Measurements from ENCODE around the gene AKR1C4. TPM values are rescaled to one million over a fixed set of nuclear protein-coding genes. Genes with fewer than 3 reads are reported as not detected.
A peak's percentile ranks its signal among the peaks of the same experiment; 100 is the strongest.

AKR1C4 gene
- total RNA-seq = not detected
- polyA plus RNA-seq (ENCODE audit: insufficient read depth, low read depth, low replicate concordance) = not detected
- long read RNA-seq, donor 1 = 0 reads
- long read RNA-seq, donor 2 = 0 reads
- long read RNA-seq, donor 3 = 0 reads
- long read RNA-seq, donor 4 = 0 reads
- long read RNA-seq, donor 5 = 0 reads
- long read RNA-seq, donor 6 = 0 reads
- long read RNA-seq, donor 7 = 0 reads
- long read RNA-seq, donor 8 = 0 reads
- long read RNA-seq, donor 9 = 0 reads
- long read RNA-seq, donor 10 = 0 reads

GRCh38 chr10:5196702-5197113, at the start of gene AKR1C4:
TSS of gene AKR1C4 (plus strand) at chr10:5196837. CDS start at chr10:5196868, 31 bp downstream.
- peaks cover 0 to 4% (median 0%) of the 10 kb centered on the region in 3 donors for H3K4me1 ChIP-seq (ENCODE audit: control insufficient read depth in 2 of 3, insufficient read depth in 2 of 3, low read depth in 1 of 3, low read length in 3 of 3)
- no peaks in the 10 kb centered on the region for H3K36me3 ChIP-seq (ENCODE audit: control insufficient read depth in 2 of 3, insufficient read depth in 3 of 3, low read length in 3 of 3)
- peaks cover 0 to 5% (median 0%) of the 10 kb centered on the region in 3 donors for H3K9me3 ChIP-seq (ENCODE audit: control insufficient read depth in 2 of 3, insufficient read depth in 1 of 3, low read length in 3 of 3)
- H3K27me3 ChIP-seq (ENCODE audit: control insufficient read depth, insufficient read depth, low read length) = no peaks in the 10 kb centered on the region
- peak within 1 kb of the TSS in 1 of 2 donors; percentile 40 for H3K27ac ChIP-seq (ENCODE audit: low read depth in 2 of 2, low read length in 2 of 2)
- H3K4me3 ChIP-seq (ENCODE audit: low read length in 3 of 3) = no peak within 1 kb of the TSS
- DNase-seq = no peak
- intact Hi-C loops (cut with DNase I) = no loop called here
- no peak within 1 kb of the TSS for H3K9ac ChIP-seq (ENCODE audit: low read length in 3 of 3)
- no peak for TF ChIP-seq CTCF (IDR thresholded peaks at IDR 0.05; ENCODE audit: borderline replicate concordance, extremely low read depth, insufficient read depth)
- no peak for FAIRE-seq

GRCh38 chr10:5146920-5147254, 49.8 kb upstream of the AKR1C4 start:
- Histone ChIP-seq H3K27me3 (ENCODE audit: control insufficient read depth, insufficient read depth, low read length) (no peaks in the 10 kb centered on the region), H3K4me3 (ENCODE audit: low read length in 3 of 3) (no peak overlapping the region), H3K36me3 (ENCODE audit: control insufficient read depth in 2 of 3, insufficient read depth in 3 of 3, low read length in 3 of 3) (no peaks in the 10 kb centered on the region), H3K9ac (ENCODE audit: low read length in 3 of 3) (no peak overlapping the region), H3K9me3 (ENCODE audit: control insufficient read depth in 2 of 3, insufficient read depth in 1 of 3, low read length in 3 of 3) (no peaks in the 10 kb centered on the region), H3K4me1 (ENCODE audit: control insufficient read depth in 2 of 3, insufficient read depth in 2 of 3, low read depth in 1 of 3, low read length in 3 of 3) (peaks cover 0 to 16% (median 0%) of the 10 kb centered on the region in 3 donors), H3K27ac (ENCODE audit: low read depth in 2 of 2, low read length in 2 of 2) (no peak overlapping the region)
- intact Hi-C loops (cut with DNase I) = no loop called here
- no peak for TF ChIP-seq CTCF (IDR thresholded peaks at IDR 0.05; ENCODE audit: borderline replicate concordance, extremely low read depth, insufficient read depth)
- no peak for DNase-seq
- no peak for FAIRE-seq

- no peak for TF ChIP-seq CTCF (IDR thresholded peaks at IDR 0.05; ENCODE audit: borderline replicate concordance, extremely low read depth, insufficient read depth)
Measured at GRCh38 chr10:5147255-5147980, 49.2 kb upstream of the AKR1C4 start.

More at GRCh38 chr10:5147255-5147980, 49.2 kb upstream of the AKR1C4 start:
- H3K4me3 ChIP-seq (ENCODE audit: low read length in 3 of 3) = no peak overlapping the region
- intact Hi-C loops (cut with DNase I) = no loop called here
- H3K27me3 ChIP-seq (ENCODE audit: control insufficient read depth, insufficient read depth, low read length) = no peaks in the 10 kb centered on the region
- peak overlapping the region; percentile 20 to 64 for H3K27ac ChIP-seq (ENCODE audit: low read depth in 2 of 2, low read length in 2 of 2)
- no peaks in the 10 kb centered on the region for H3K9me3 ChIP-seq (ENCODE audit: control insufficient read depth in 2 of 3, insufficient read depth in 1 of 3, low read length in 3 of 3)
- no peak overlapping the region for H3K9ac ChIP-seq (ENCODE audit: low read length in 3 of 3)
- FAIRE-seq = no peak
- H3K4me1 ChIP-seq (ENCODE audit: control insufficient read depth in 2 of 3, insufficient read depth in 2 of 3, low read depth in 1 of 3, low read length in 3 of 3) = peaks cover 0 to 16% (median 0%) of the 10 kb centered on the region in 3 donors
- peak in 1 of 5 donors; percentile 11 for DNase-seq
- no peaks in the 10 kb centered on the region for H3K36me3 ChIP-seq (ENCODE audit: control insufficient read depth in 2 of 3, insufficient read depth in 3 of 3, low read length in 3 of 3)
